Activated T-helper 1 cell treated with Interleukin-2 at 50 U/mL for 16 hours (primary cell): Measurements from ENCODE around the gene JSRP1.
A peak's percentile ranks its signal among the peaks of the same experiment; 100 is the strongest.
"Not testable (repeated sequence)": the region's sequence is repeated elsewhere in the genome, so short reads cannot be mapped to it uniquely, and the experiment has no call there.

ENCODE experiments used
- DNase-seq: peaks from one replicate; pipeline ENCODE4 v3.0.0-alpha.2; 2020; ENCODE audit warnings: low read depth

The JSRP1 gene

GRCh38 chr19:2282062-2282861, 26.0 kb upstream of the JSRP1 start, which contains the start of gene PEAK3:
TSS of gene PEAK3 (minus strand) at chr19:2282175. CDS start at chr19:2280931, 1,244 bp downstream.
- DNase-seq = no peak

- DNase-seq = not testable (repeated sequence)
These were observed 25.2 kb upstream of the JSRP1 start for GRCh38 chr19:2281265-2282061.

GRCh38 chr19:2280633-2281264, 24.5 kb upstream of the JSRP1 start:
- no peak for DNase-seq

- DNase-seq = no peak
These were observed 22.4 kb upstream of the JSRP1 start for GRCh38 chr19:2278459-2279158.

- DNase-seq = no peak
These were observed 20.9 kb upstream of the JSRP1 start for GRCh38 chr19:2277138-2277537.

- DNase-seq = no peak
These were observed 20.3 kb upstream of the JSRP1 start for GRCh38 chr19:2276429-2276986.

- DNase-seq = no peak
These were observed 19.6 kb upstream of the JSRP1 start for GRCh38 chr19:2275588-2276428.

GRCh38 chr19:2274931-2275535, 18.8 kb upstream of the JSRP1 start:
- DNase-seq = no peak

- no peak for DNase-seq
These were observed 18.0 kb upstream of the JSRP1 start for GRCh38 chr19:2274185-2274711.

GRCh38 chr19:2273356-2274184, 17.4 kb upstream of the JSRP1 start:
- peak; percentile 68 for DNase-seq

- no peak for DNase-seq
These were observed 15.3 kb upstream of the JSRP1 start for GRCh38 chr19:2271234-2272103.

- peak; percentile 63 for DNase-seq
These were observed 14.4 kb upstream of the JSRP1 start for GRCh38 chr19:2270423-2271233.

- DNase-seq = no peak
These were observed 13.9 kb upstream of the JSRP1 start for GRCh38 chr19:2270157-2270422.

GRCh38 chr19:2269244-2270156, 13.3 kb upstream of the JSRP1 start:
- DNase-seq = peak; percentile 99

GRCh38 chr19:2268861-2269243, 12.6 kb upstream of the JSRP1 start:
- no peak for DNase-seq

GRCh38 chr19:2268480-2268830, 12.2 kb upstream of the JSRP1 start:
- no peak for DNase-seq
